Gastrocnemius medialis (tissue), 4 donors: Measurements from ENCODE around the gene IL21R. TPM values are rescaled to one million over a fixed set of nuclear protein-coding genes. Genes with fewer than 3 reads are reported as not detected.

Experiments used
- ATAC-seq, 2 donors: fragments of 150-250 bp; one replicate each; pipeline ENCODE4 v1.9.1; 2016
- DNase-seq, 2 donors: peaks; one replicate each; pipeline ENCODE4 v3.0.0-alpha.2; 2019
- H3K27ac ChIP-seq, 4 donors: fragments of 200-600 bp; sonication (generic); 1 replicate in 1 of 4; 2 replicates in 3 of 4; pipeline ENCODE4 v1.5.1; 2016 to 2018; ENCODE audit warnings: mild to moderate bottlenecking in 2 of 4, moderate library complexity in 1 of 4
- H3K27me3 ChIP-seq, 3 donors: fragments of 200-600 bp; sonication (generic) in 2 of 3; 1 replicate in 1 of 3; 2 replicates in 2 of 3; pipeline versions ENCODE4 v1.5.1 to v1.6.0; 2016 to 2019; ENCODE audit warnings: mild to moderate bottlenecking in 1 of 3, moderate library complexity in 1 of 3
- H3K36me3 ChIP-seq, 2 donors: fragments of 200-600 bp; sonication (generic) in 1 of 2; one replicate each; pipeline ENCODE4 v1.5.1; 2017 to 2018
- H3K4me1 ChIP-seq, 2 donors: fragments of 200-600 bp; sonication (generic) in 1 of 2; one replicate each; pipeline ENCODE4 v1.5.1; 2016 to 2017; ENCODE audit warnings: mild to moderate bottlenecking in 2 of 2
- H3K4me3 ChIP-seq, 4 donors: fragments of 200-600 bp; sonication (generic) in 3 of 4; 1 replicate in 1 of 4; 2 replicates in 3 of 4; pipeline ENCODE4 v1.5.1; 2016 to 2019; ENCODE audit warnings: mild to moderate bottlenecking in 2 of 4
- H3K9me3 ChIP-seq, 3 donors: fragments of 200-600 bp; sonication (generic) in 2 of 3; 1 replicate in 1 of 3; 2 replicates in 2 of 3; pipeline ENCODE4 v1.5.1; 2016 to 2019
- POLR2A ChIP-seq, 2 donors: fragments of 450-650 bp; IDR thresholded peaks; one replicate each; pipeline ENCODE4 v1.6.1; 2017; ENCODE audit warnings: antibody characterized with exemption in 2 of 2, mild to moderate bottlenecking in 2 of 2, moderate library complexity in 2 of 2
- in situ Hi-C, 4 donors: fragments of 200-750 bp; cut with MboI; loops; one replicate each; pipeline versions ENCODE4 v1.15.0 to v1.8.0; 2017; ENCODE audit warnings: low sequenced_read_pairs in 4 of 4
- intact Hi-C: fragments of 100-400 bp; cut with DNase I; formaldehyde crosslinking; loops from one replicate; pipeline ENCODE4 v1.15.1; 2023; ENCODE audit warnings: low total_unique reads
- total RNA-seq, 4 donors: library from RNA; depleted of rRNA; stranded (reverse); fragments of >200 nt; gene quantifications; one replicate each; pipeline versions ENCODE4 v1.1.0 to v1.2.3, GENCODE V29; 2016
- TF ChIP-seq, protein P1 (sequence below), 5 experiments: fragments of 450-650 bp in 3 of 5; fragments of 200-600 bp in 2 of 5; sonication (generic) in 2 of 5; IDR thresholded peaks in 4 of 5; conservative IDR thresholded peaks in 1 of 5; 1 replicate in 4 of 5; 2 replicates in 1 of 5; pipeline ENCODE4 v1.5.1; 2016 to 2019; ENCODE audit warnings: antibody characterized with exemption in 5 of 5, mild to moderate bottlenecking in 3 of 5, moderate library complexity in 3 of 5

Gene IL21R
- total RNA-seq, result under 1 TPM in 1 of 4 donors, not detected in 3; 0.15 TPM

DNA sequence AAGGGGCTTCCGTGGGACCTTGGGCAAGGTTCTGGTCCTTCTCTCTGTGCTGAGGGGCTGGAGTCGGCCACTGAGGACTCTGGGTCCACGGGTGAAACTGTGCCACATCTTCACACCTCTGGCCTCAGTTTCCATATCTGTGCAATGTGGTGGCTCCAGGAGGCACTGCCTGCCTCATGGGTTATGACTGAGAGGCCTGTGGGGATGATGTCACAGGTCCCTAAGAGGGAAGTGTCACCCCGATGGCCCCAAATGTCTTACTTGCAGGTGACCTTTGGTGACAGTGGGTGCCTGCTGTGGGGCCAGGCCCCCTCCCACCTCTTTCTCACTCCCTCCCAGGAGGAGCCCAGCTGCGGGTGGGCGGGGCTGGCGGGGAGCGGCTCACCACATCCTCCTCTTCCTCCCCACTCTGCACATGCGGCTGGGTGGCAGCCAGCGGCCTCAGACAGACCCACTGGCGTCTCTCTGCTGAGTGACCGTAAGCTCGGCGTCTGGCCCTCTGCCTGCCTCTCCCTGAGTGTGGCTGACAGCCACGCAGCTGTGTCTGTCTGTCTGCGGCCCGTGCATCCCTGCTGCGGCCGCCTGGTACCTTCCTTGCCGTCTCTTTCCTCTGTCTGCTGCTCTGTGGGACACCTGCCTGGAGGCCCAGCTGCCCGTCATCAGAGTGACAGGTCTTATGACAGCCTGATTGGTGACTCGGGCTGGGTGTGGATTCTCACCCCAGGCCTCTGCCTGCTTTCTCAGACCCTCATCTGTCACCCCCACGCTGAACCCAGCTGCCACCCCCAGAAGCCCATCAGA, at the start of gene IL21R:
IL21R (plus strand) TSS at position 407 of the 801 bp plus-strand sequence. CDS start 27,898 bp downstream, outside the sequence.
- in situ Hi-C loops (loop anchor here in 1 of 4 donors (25.0 kb wide), 1 partner anchor 90 kb away; the partner anchor contains the start of gene IL4R), intact Hi-C loops (no loop called here)
- H3K36me3 ChIP-seq, result no peaks in the 10 kb centered on the region
- no peaks in the 10 kb centered on the region for H3K9me3 ChIP-seq
- TF ChIP-seq POLR2A (IDR thresholded peaks at IDR 0.05), result no peak
- TF ChIP-seq, protein P1, sequence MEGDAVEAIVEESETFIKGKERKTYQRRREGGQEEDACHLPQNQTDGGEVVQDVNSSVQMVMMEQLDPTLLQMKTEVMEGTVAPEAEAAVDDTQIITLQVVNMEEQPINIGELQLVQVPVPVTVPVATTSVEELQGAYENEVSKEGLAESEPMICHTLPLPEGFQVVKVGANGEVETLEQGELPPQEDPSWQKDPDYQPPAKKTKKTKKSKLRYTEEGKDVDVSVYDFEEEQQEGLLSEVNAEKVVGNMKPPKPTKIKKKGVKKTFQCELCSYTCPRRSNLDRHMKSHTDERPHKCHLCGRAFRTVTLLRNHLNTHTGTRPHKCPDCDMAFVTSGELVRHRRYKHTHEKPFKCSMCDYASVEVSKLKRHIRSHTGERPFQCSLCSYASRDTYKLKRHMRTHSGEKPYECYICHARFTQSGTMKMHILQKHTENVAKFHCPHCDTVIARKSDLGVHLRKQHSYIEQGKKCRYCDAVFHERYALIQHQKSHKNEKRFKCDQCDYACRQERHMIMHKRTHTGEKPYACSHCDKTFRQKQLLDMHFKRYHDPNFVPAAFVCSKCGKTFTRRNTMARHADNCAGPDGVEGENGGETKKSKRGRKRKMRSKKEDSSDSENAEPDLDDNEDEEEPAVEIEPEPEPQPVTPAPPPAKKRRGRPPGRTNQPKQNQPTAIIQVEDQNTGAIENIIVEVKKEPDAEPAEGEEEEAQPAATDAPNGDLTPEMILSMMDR (IDR thresholded peaks at IDR 0.05 in 4 of 5, conservative IDR thresholded peaks at IDR 0.05 in 1 of 5), result no peak
- H3K4me1 ChIP-seq, result no peaks in the 10 kb centered on the region
- H3K4me3 ChIP-seq, result no peak within 1 kb of the TSS
- no peak within 1 kb of the TSS for H3K27ac ChIP-seq
- H3K27me3 ChIP-seq, result peaks cover 7% of the 10 kb centered on the region in 3 donors
- ATAC-seq (peak in 1 of 2 donors; percentile 23), DNase-seq (peak in 1 of 2 donors; percentile 50)

GRCh38 chr16:27353853-27354252, 48.1 kb upstream of the IL21R start:
- DNase-seq (no peak), ATAC-seq (no peak)
- TF ChIP-seq POLR2A (IDR thresholded peaks at IDR 0.05), result no peak
- TF ChIP-seq, protein P1 (IDR thresholded peaks at IDR 0.05 in 4 of 5, conservative IDR thresholded peaks at IDR 0.05 in 1 of 5), result no peak
- H3K9me3 ChIP-seq, result no peaks in the 10 kb centered on the region
- peaks cover 0 to 31% of the 10 kb centered on the region in 2 donors for H3K36me3 ChIP-seq
- no peak overlapping the region for H3K27ac ChIP-seq
- no peaks in the 10 kb centered on the region for H3K27me3 ChIP-seq
- no peak overlapping the region for H3K4me3 ChIP-seq
- H3K4me1 ChIP-seq, result no peaks in the 10 kb centered on the region
- intact Hi-C loops (no loop called here), in situ Hi-C loops (loop anchor here in 2 of 4 donors (10.0 to 25.0 kb wide), 2 partner anchors 61 to 117 kb away; no protein-coding TSS in a partner anchor)

- TF ChIP-seq POLR2A (IDR thresholded peaks at IDR 0.05), result no peak
- TF ChIP-seq, protein P1 (IDR thresholded peaks at IDR 0.05 in 4 of 5, conservative IDR thresholded peaks at IDR 0.05 in 1 of 5), result no peak
- Histone ChIP-seq H3K27me3 (no peaks in the 10 kb centered on the region), H3K4me1 (no peaks in the 10 kb centered on the region), H3K4me3 (no peak overlapping the region), H3K27ac (no peak overlapping the region), H3K36me3 (peaks cover 0 to 28% of the 10 kb centered on the region in 2 donors), H3K9me3 (no peaks in the 10 kb centered on the region)
- DNase-seq (peak in 1 of 2 donors; percentile 19), ATAC-seq (no peak)
- in situ Hi-C loops (loop anchor here in 2 of 4 donors (10.0 to 25.0 kb wide), 2 partner anchors 59 to 118 kb away; no protein-coding TSS in a partner anchor), intact Hi-C loops (no loop called here)
Measured at GRCh38 chr16:27355610-27356009, 46.4 kb upstream of the IL21R start.

DNA sequence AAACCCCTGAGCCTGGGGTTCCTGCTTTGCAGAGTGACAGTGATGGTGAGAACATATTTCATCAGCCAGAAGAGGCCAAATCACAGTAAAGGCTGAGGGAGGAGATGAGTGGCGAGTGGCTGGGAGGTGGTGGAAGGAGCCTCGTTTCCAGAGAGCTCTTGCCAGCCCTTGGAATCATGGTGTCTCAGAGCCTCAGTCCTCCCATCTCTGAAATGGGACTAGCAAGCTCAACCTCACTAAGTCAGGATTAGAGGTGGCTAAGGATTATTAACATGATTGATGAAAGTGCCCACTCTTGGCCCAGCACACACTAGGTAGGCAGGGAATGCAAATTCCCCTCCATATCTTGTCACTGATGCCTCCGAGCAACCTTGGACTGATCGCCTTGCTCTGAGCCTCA, 45.2 kb upstream of the IL21R start:
- no peaks in the 10 kb centered on the region for H3K27me3 ChIP-seq
- no peak for ATAC-seq
- H3K4me1 ChIP-seq, result no peaks in the 10 kb centered on the region
- TF ChIP-seq POLR2A (IDR thresholded peaks at IDR 0.05), result no peak
- TF ChIP-seq, protein P1 (IDR thresholded peaks at IDR 0.05 in 4 of 5, conservative IDR thresholded peaks at IDR 0.05 in 1 of 5), result no peak
- no peak overlapping the region for H3K4me3 ChIP-seq
- H3K9me3 ChIP-seq, result no peaks in the 10 kb centered on the region
- in situ Hi-C loops (loop anchor here in 2 of 4 donors (10.0 to 25.0 kb wide), 2 partner anchors 58 to 119 kb away; no protein-coding TSS in a partner anchor), intact Hi-C loops (no loop called here)
- H3K36me3 ChIP-seq, result peaks cover 0 to 22% of the 10 kb centered on the region in 2 donors
- DNase-seq, result no peak
- H3K27ac ChIP-seq, result no peak overlapping the region
